ENCODE measurements around the gene CELF4. TPM values are rescaled to one million over a fixed set of nuclear protein-coding genes. Genes with fewer than 3 reads are reported as not detected.

The CELF4 gene
- total RNA-seq, 6 donors from 2014 or later = 0.15 to 1.4 (median 0.81) TPM; not detected in 1

DNA sequence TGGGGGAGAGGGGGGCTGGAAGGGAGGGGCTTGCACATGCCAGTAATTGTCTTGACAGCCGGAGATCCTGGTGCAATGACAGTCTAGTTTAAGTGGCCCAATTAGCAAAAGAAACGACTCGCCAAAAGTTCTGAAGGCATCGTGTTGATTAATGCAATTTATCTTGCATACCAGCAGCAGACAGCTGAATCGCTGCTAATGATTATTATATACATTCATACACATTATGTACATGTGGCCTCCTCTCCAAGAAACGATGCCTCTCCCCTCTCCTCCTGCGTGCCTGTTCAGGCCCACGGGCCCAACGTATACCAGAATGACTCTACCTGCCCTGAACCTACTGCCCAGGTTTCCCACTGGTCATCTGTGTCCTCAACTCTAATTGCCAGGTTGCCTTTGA is 214.5 kb downstream of the CELF4 start:
- H3K36me3 ChIP-seq = no peaks in the 10 kb centered on the region
- TF ChIP-seq EP300 (IDR thresholded peaks at IDR 0.05) = no peak
- TF ChIP-seq POLR2AphosphoS5 (IDR thresholded peaks at IDR 0.05) = no peak
- TF ChIP-seq, protein P1, sequence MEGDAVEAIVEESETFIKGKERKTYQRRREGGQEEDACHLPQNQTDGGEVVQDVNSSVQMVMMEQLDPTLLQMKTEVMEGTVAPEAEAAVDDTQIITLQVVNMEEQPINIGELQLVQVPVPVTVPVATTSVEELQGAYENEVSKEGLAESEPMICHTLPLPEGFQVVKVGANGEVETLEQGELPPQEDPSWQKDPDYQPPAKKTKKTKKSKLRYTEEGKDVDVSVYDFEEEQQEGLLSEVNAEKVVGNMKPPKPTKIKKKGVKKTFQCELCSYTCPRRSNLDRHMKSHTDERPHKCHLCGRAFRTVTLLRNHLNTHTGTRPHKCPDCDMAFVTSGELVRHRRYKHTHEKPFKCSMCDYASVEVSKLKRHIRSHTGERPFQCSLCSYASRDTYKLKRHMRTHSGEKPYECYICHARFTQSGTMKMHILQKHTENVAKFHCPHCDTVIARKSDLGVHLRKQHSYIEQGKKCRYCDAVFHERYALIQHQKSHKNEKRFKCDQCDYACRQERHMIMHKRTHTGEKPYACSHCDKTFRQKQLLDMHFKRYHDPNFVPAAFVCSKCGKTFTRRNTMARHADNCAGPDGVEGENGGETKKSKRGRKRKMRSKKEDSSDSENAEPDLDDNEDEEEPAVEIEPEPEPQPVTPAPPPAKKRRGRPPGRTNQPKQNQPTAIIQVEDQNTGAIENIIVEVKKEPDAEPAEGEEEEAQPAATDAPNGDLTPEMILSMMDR (IDR thresholded peaks at IDR 0.05) = no peak
- TF ChIP-seq POLR2A (IDR thresholded peaks at IDR 0.05) = no peak
- 74 to 78% methylated on average over 9 of the region's 9 CpGs for WGBS, 2 donors
- H3K27me3 ChIP-seq = no peaks in the 10 kb centered on the region
- H3K9me3 ChIP-seq = no peaks in the 10 kb centered on the region
- no peak for ATAC-seq (ENCODE audit: low FRiP score in 2 of 2)
- no peak overlapping the region for H3K27ac ChIP-seq
- DNase-seq = no peak
- H3K4me3 ChIP-seq = no peak overlapping the region
- H3K4me1 ChIP-seq = no peaks in the 10 kb centered on the region

DNA sequence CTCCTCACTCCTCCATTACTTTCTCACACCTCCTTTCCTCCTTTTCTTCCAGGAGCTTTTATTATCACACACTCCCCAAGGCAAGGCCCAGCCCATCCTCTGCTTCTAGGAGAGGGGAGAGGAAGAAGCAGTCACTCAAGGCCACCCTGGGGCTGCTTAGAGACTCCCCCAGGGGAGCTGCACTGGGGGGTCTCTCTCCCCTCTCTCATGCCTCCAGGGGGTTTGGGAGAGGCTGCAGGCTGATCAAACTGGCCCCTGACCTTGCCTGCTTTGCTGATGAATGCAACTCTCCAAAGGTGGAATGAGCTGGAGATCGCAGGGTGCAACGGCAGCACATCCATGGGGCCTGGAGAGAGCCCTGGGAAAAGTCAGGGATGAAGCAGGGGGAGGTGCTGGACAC is 216.9 kb downstream of the CELF4 start:
- no peak for DNase-seq
- TF ChIP-seq POLR2AphosphoS5 (IDR thresholded peaks at IDR 0.05) (no peak), POLR2A (IDR thresholded peaks at IDR 0.05) (no peak), EP300 (IDR thresholded peaks at IDR 0.05) (no peak)
- TF ChIP-seq, protein P1 (IDR thresholded peaks at IDR 0.05) = no peak
- no peaks in the 10 kb centered on the region for H3K9me3 ChIP-seq
- H3K27me3 ChIP-seq = no peaks in the 10 kb centered on the region
- H3K4me3 ChIP-seq = no peak overlapping the region
- no peaks in the 10 kb centered on the region for H3K36me3 ChIP-seq
- no peak for ATAC-seq (ENCODE audit: low FRiP score in 2 of 2)
- no peak overlapping the region for H3K27ac ChIP-seq
- H3K4me1 ChIP-seq = no peaks in the 10 kb centered on the region
- WGBS, 2 donors = 67 to 81% methylated on average over 1 to 2 of the region's 2 CpGs

DNA sequence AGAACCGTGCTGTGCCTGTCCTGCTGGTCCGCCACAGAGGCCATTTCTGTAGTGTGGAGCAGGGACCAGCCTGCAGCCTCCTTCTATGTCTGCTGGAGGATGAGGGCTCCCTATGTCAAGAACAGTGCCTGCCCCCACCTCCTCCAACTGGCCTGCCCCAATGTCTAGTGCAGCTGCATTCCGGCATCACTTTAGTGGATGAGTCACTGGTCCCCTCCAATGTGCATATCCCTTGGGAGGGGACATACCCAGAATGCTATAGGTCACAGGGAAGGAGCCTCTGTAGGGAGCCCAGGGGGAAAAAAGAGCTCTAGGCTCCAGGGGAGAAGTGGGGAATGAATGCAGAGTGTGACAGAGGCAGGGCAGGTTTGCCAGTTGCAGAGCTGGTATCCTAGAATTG is 219.6 kb downstream of the CELF4 start:
- ATAC-seq (ENCODE audit: low FRiP score in 2 of 2) (no peak), DNase-seq (no peak)
- TF ChIP-seq POLR2A (IDR thresholded peaks at IDR 0.05) (no peak), EP300 (IDR thresholded peaks at IDR 0.05) (no peak), POLR2AphosphoS5 (IDR thresholded peaks at IDR 0.05) (no peak)
- TF ChIP-seq, protein P1 (IDR thresholded peaks at IDR 0.05) = no peak
- H3K4me3 ChIP-seq = no peak overlapping the region
- no peak overlapping the region for H3K27ac ChIP-seq
- WGBS, 2 donors = 80 to 86% methylated on average over 3 of the region's 3 CpGs
- H3K4me1 ChIP-seq = no peaks in the 10 kb centered on the region
- H3K9me3 ChIP-seq = no peaks in the 10 kb centered on the region
- no peaks in the 10 kb centered on the region for H3K27me3 ChIP-seq
- no peaks in the 10 kb centered on the region for H3K36me3 ChIP-seq

DNA sequence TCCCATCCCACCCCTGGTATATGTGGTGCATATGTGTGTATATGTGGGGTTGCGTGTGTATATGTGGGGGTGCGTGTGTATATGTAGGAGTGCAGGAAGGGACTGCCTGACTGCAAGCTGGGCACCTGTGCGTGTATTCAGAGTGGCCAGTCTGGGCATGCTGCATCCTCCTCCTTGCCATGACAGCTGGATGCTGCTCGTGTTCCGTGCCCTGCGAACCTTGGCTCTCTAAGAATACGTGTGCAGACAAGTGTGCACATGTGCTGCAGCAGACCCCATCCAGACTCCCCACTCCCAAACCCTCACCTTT is 222.1 kb downstream of the CELF4 start:
- no peaks in the 10 kb centered on the region for H3K4me1 ChIP-seq
- 23 to 42% methylated on average over 4 to 7 of the region's 7 CpGs for WGBS, 2 donors
- no peaks in the 10 kb centered on the region for H3K36me3 ChIP-seq
- H3K4me3 ChIP-seq = no peak overlapping the region
- TF ChIP-seq POLR2AphosphoS5 (IDR thresholded peaks at IDR 0.05) (no peak), EP300 (IDR thresholded peaks at IDR 0.05) (no peak), POLR2A (IDR thresholded peaks at IDR 0.05) (no peak)
- TF ChIP-seq, protein P1 (IDR thresholded peaks at IDR 0.05) = no peak
- no peak for ATAC-seq (ENCODE audit: low FRiP score in 2 of 2)
- DNase-seq = no peak
- no peak overlapping the region for H3K27ac ChIP-seq
- no peaks in the 10 kb centered on the region for H3K27me3 ChIP-seq
- no peaks in the 10 kb centered on the region for H3K9me3 ChIP-seq

DNA sequence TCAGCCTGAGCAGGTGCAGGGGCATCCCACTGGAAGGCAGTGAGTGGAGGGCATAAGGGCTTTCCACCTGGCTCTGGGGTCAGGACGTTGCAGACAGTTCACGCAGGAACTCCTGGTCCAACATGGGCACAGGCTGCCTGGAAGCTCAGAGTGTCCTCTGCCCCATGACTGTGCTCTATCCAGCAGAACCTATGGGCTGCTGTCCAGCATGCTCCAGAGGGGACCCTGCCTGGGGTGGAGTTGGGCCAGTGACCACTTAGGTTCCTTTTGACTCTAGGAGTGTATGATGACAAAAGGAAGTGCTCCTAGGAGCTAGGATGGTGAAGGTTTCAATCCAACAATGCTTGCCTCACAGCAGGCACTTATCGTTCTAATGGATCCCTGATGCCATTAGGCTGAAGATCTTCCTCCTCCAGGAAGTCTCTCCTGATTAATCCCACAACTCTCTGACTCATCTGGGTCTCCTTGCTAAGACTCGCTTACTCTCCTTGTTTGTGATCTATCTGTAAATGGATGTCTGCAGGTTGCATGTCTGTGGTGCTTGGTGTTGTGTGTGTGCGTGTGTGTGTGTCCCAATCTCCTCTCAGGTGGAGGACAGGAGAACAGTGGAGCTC is 224.0 kb downstream of the CELF4 start:
- DNase-seq (no peak), ATAC-seq (ENCODE audit: low FRiP score in 2 of 2) (no peak)
- 82 to 84% methylated on average over 3 to 5 of the region's 5 CpGs for WGBS, 2 donors
- no peaks in the 10 kb centered on the region for H3K27me3 ChIP-seq
- no peak for TF ChIP-seq POLR2A (IDR thresholded peaks at IDR 0.05)
- TF ChIP-seq POLR2AphosphoS5 (IDR thresholded peaks at IDR 0.05) = no peak
- TF ChIP-seq, protein P1 (IDR thresholded peaks at IDR 0.05) = no peak
- no peak for TF ChIP-seq EP300 (IDR thresholded peaks at IDR 0.05)
- no peaks in the 10 kb centered on the region for H3K36me3 ChIP-seq
- no peak overlapping the region for H3K27ac ChIP-seq
- no peaks in the 10 kb centered on the region for H3K9me3 ChIP-seq
- no peak overlapping the region for H3K4me3 ChIP-seq
- H3K4me1 ChIP-seq = no peaks in the 10 kb centered on the region

Data from upper lobe of left lung (tissue), 6 donors.